Non-pigmented ciliary epithelial cell (primary cell): ENCODE data around the gene MXD1.

ENCODE experiments used
- DNase-seq: peaks from one replicate; pipeline ENCODE4 v3.0.0-alpha.2; 2010; ENCODE audit warnings: low read depth

MXD1 gene

DNA sequence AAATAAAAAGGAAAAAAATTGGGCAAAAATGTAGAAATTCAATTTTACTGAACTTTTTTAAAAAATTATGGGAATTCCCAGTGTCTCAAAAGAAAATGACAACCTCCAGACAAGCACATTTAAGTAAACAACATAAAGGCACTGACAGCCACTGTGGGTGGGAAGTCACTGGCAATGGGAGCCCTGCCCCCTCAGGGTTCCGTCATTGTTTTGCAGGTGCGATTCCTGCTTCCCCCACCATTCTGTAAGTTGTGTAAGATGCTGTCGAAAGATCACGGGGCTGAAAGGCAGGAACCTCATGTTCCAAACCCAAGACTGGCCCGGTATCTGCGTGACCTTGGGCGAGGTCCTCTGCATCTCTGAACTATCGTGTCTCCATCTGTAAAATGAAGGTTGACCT, 62.3 kb downstream of the MXD1 start:
- DNase-seq, result no peak

DNA sequence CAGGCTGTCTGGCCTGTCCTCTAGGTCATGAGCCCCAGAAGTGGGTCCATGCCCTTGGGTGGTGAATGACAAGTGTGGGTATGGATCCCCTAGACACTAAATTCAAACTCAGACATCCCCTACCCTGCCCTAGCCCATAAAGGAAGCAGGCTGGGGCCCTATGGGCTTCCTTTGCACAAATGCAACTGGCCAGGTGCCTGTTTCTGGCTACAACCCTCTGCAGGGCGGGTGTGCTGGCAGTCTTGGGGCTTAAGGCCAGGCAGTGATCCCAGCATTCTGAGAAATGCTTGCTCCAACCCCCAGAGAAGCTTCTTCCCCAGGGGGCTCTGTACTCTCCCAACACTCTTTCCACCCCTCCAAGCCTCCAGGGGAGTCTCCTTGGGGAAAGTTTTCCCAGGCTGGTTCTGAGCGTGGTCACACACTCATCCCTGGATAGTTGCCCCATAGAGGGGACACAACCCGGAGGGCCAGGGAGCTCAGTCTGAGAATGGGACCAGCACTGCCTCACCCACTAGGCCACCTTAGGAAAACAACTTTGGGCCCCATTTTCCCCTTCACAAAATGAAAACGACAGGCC, 63.1 kb downstream of the MXD1 start:
- no peak for DNase-seq

DNA sequence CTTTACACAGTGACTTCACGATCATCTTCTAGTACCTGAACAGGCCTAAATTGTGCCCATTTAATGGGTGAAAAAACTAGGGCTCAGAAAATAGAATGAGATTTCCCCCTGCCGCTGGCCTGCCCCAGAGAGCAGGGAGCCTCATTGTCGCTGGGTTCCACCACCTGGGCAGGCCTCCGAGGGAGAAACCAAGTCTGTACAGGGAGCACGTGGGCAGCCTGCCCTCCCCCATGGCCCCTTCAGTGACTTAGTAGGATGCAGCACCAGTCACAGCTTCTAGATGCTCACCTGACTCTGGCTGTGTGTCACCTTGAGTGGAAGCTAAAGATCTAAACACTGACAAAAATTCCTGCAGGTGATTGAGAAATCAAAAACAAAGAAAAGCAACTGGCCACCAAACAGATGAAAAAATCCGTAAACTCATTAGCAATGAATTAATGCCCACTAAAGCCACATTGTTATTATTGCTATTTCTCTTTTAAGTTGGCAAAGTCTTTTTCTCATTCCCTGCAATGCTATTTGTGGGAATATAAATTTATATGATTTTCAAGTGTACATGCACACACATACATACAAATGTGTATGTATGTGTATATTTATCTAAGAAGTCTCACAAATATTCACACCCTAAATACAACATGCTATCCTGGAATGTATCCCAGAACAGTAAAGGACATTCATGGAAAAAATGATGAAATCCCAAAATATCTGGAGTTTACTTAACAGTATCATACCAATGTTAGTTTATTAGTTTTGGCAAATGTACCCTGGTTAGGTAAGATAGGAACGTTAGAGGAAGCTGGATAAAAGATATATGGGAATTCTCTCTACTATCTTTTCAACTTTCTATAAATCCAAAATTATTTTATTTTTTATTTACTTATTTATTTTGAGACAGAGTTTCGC, 65.2 kb downstream of the MXD1 start:
- DNase-seq, result no peak

DNA sequence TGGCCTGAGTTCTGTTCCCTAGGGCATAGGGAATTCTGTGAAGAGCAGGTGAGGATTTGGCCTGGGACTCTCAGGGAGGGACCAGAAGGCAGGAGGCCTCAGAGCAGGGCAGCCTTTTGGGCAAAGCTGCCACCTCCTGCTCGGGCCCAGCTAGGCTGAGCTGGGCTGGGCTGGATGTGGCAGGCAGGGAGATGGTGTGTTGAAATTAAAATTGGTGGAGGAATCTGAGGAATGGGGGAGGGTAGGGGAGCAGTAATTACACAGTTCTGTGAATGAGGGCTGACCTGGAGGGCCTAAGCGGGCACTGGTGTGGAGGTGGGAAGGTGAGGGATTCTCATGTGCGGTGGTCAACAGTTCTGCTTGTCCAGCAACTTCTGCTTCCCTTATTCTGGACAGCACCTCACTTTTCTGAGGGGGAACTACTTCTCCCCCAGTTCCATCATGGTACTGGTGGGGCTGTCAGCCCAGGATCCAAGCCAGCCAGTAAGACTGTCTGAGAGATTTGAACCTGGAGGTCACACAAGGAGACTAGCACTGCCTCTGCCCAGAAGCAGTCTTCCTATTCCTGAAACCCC, 68.6 kb downstream of the MXD1 start:
- DNase-seq, result no peak

DNA sequence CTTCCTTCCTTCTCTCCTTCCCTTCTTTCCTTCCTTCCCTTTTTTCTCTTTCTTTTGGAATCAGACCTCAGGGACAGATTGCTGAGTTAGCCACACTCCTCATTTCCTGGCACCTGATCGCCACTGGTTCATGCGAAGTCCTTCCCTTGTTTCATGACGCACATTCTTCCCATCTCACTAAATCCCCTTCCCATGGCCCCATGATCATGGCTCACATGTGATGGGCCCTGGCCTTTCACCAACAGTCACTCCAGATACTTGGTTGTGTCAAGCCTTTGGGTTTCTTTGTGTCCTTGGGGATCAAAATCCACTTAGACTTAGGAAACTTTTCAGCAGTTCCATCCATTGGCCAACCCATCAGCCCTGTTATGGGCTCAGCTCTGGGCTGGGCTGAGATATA, 70.3 kb downstream of the MXD1 start:
- no peak for DNase-seq

DNA sequence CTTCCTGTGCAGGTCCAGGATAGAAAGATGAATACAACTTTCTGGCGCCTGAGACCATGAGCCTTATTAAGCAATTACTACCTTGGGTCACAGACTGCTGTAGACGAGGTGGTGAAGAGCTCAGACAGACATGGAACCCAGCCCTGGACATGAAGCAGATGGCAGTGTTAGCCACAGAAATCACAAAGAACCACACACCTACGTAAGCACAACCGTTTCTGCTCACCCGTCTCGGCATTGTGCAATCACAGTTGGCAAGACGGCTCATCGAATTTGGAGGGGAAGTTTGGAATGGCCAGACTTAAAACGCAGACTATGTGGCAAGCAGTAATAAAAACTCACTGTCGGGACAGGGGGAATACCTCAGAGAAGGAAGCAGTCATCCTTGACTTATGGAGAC, 70.8 kb downstream of the MXD1 start:
- no peak for DNase-seq

DNA sequence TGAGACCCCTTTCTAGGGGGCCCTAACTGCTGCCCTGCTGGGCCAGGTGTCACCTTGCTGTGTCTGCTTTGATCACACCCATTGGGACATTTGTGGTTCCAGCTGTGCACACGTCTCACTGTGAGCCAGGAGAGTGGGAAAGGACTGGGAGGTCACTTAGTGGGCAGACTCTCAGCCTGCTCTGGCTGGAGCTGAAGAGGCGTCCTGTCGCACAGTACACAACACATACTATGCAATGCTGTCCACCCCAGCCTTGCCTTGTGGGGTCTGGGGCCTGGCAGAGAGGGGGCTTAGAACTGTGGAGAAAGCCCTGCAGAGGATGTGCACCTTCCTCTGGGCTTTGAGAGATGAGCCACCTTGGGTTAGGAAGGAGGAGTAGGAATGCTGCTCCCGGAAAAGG, 71.8 kb downstream of the MXD1 start:
- no peak for DNase-seq

DNA sequence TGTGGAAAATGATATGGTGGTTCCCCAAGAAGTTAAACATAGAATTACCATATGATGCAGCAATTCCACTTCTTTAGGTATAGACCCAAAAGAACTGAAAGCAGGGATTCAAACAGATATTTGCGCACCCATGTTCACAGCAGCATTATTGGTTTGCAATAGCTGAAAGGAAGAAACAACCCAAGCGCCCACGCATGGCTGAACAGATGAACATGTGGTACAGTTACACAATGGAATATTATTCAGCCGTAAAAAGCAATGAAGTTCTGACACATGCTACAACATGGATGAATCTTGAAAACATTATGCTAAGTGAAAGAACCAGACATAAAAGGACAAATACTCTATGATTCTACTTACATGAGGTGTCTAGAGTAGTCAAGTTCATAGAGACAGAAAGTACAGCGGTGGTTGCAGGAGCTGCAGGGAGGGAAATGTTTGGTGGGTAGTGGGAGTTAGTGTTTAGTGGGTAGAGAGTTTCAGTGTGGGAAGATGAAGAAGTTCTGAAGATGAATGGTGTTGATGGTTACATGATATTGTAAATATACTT, 73.3 kb downstream of the MXD1 start:
- DNase-seq, result no peak

DNA sequence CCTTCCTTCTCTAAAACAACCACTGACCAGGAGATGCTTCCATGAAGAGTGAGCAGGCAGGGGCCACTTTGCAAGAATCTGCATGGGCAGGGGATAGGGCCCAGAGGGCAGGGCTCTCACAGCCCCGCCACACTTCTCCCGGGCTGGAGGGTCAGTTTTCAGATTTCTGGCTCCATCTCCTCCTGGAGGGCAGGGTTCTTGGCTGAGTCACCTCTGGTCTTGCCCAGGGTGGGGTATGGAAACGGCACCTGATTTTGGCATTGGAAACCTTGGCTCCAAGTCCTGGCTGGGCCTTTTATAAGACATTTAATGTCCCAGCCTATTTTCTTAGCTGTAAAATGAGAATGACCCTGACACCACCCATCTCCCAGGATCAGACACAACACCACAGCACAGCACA, 74.1 kb downstream of the MXD1 start:
- DNase-seq, result no peak

DNA sequence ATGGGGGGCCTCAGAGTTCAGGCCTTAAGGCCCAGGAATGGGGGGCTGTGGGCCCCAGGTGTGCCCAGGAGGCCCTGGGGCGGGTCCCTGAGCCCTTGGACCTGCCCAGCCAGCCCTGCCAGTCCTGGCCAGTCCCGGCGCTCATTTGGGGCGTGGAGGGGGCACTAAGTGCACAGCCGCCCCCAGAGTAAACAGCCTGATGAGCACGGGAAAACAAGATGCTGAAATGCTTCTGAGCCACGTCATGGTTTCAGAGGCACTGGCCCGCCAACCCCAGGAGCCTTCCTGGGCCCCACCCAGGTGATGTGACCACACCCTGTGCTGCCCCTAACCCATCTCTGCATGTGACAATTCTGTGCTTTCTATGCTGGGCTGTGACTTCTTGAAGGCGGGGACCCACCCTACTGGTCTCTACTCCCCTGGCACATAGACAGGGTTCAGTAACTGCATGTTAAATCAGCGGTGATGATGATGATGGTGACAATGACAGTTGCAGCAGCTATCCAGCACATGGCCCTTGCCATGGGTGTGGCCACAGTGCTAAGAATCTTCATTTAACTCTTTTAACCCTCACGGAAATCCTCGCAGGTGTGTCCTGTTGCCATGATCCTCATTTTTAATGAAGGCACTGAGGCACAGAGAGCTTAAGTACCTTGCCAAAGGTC, 74.7 kb downstream of the MXD1 start:
- no peak for DNase-seq
